NCI-H69 (cell line): Measurements from ENCODE around the gene HOOK2.
A peak's percentile ranks its signal among the peaks of the same experiment; 100 is the strongest.

Source experiments
- DNase-seq: peaks from one replicate; lab custom pipeline; 2025; lab: John Stamatoyannopoulos, UW

The HOOK2 gene

GRCh38 chr19:12793290-12794195 is 18.2 kb upstream of the HOOK2 start:
- DNase-seq, result peak; percentile 96

GRCh38 chr19:12792853-12793289 is 17.5 kb upstream of the HOOK2 start:
- peak; percentile 66 for DNase-seq

GRCh38 chr19:12792051-12792852 is 16.9 kb upstream of the HOOK2 start:
- peak; percentile 89 for DNase-seq

- peak; percentile 99 for DNase-seq
These were observed 16.1 kb upstream of the HOOK2 start, which contains the start of gene JUNB for GRCh38 chr19:12791345-12792050. Gene JUNB (plus strand): TSS chr19:12791486. CDS start chr19:12791772, 286 bp downstream.

- DNase-seq, result peak; percentile 58
These were observed 15.4 kb upstream of the HOOK2 start for GRCh38 chr19:12790628-12791344.

GRCh38 chr19:12789904-12790619 is 14.7 kb upstream of the HOOK2 start:
- peak; percentile 99 for DNase-seq

- DNase-seq, result peak; percentile 95
These were observed 13.9 kb upstream of the HOOK2 start for GRCh38 chr19:12789098-12789903.

- peak; percentile 96 for DNase-seq
These were observed 13.3 kb upstream of the HOOK2 start for GRCh38 chr19:12788682-12789097.

GRCh38 chr19:12788042-12788681 is 12.8 kb upstream of the HOOK2 start:
- peak; percentile 56 for DNase-seq

- DNase-seq, result no peak
These were observed 12.1 kb upstream of the HOOK2 start for GRCh38 chr19:12787458-12787857.

GRCh38 chr19:12786952-12787351 is 11.6 kb upstream of the HOOK2 start:
- no peak for DNase-seq

GRCh38 chr19:12786141-12786870 is 11.0 kb upstream of the HOOK2 start:
- peak; percentile 29 for DNase-seq

- DNase-seq, result peak; percentile 49
These were observed 10.2 kb upstream of the HOOK2 start for GRCh38 chr19:12785431-12786031.

- DNase-seq, result peak; percentile 46
These were observed 9.6 kb upstream of the HOOK2 start for GRCh38 chr19:12784871-12785430.

- DNase-seq, result peak; percentile 46
These were observed 9.1 kb upstream of the HOOK2 start for GRCh38 chr19:12784394-12784870.

- peak; percentile 47 for DNase-seq
These were observed 8.6 kb upstream of the HOOK2 start for GRCh38 chr19:12783849-12784393.

GRCh38 chr19:12783291-12783848 is 8.0 kb upstream of the HOOK2 start:
- DNase-seq, result peak; percentile 70
